OCI-LY7 (cell line): ENCODE results near the gene SNTB2. TPM values are rescaled to one million over a fixed set of nuclear protein-coding genes. Genes with fewer than 3 reads are reported as not detected.
A peak's percentile ranks its signal among the peaks of the same experiment; 100 is the strongest.

Source experiments
- BruUV-seq: library from RNA; stranded (reverse); fragments of 400-500 nt; replicated peaks from 2 replicates; lab custom pipeline; 2021; lab: Mats Ljungman, UMichigan
- CTCF ChIA-PET: fragments of 300-600 bp; sonication (Branson Sonifier 250); formaldehyde crosslinking; loops from one replicate; lab custom pipeline; 2022; ENCODE audit warnings: antibody characterized with exemption; ENCODE audit not compliant: unreplicated experiment; lab: Charles Lee
- POLR2A ChIA-PET: fragments of 300-600 bp; sonication (Branson Sonifier 250); formaldehyde crosslinking; loops from one replicate; lab custom pipeline; 2022; ENCODE audit warnings: antibody characterized with exemption; lab: Charles Lee
- DNase-seq: peaks from one replicate; pipeline ENCODE4 v3.0.0-alpha.2; 2015; ENCODE audit warnings: low spot score
- H2AFZ ChIP-seq: fragments of 200-600 bp; sonication (generic), shearing (Covaris generic); 2 replicates; pipeline ENCODE4 v1.6.1; 2014; ENCODE audit warnings: mild to moderate bottlenecking, antibody characterized with exemption, low read length, moderate library complexity
- H3K27ac ChIP-seq: fragments of 200-600 bp; sonication (generic); 2 replicates; pipeline ENCODE4 v1.5.1; 2014; ENCODE audit warnings: mixed run types, low read depth, mild to moderate bottlenecking, moderate library complexity, low read length, inconsistent platforms; ENCODE audit not compliant: poor library complexity, severe bottlenecking
- H3K36me3 ChIP-seq: fragments of 200-600 bp; sonication (generic); 2 replicates; pipeline ENCODE4 v1.6.1; 2014; ENCODE audit warnings: mild to moderate bottlenecking, antibody characterized with exemption, low read length, moderate library complexity, mixed read lengths; ENCODE audit not compliant: insufficient read depth
- H3K4me1 ChIP-seq: fragments of 200-600 bp; sonication (generic); 2 replicates; pipeline ENCODE4 v1.5.1; 2014; ENCODE audit warnings: mild to moderate bottlenecking, low read length; ENCODE audit not compliant: insufficient read depth, poor library complexity, severe bottlenecking
- H3K4me2 ChIP-seq: fragments of 200-600 bp; sonication (generic); 2 replicates; pipeline ENCODE4 v1.6.1; 2014; ENCODE audit warnings: mild to moderate bottlenecking, low read length
- H3K4me3 ChIP-seq: fragments of 200-600 bp; sonication (generic); 2 replicates; pipeline ENCODE4 v1.5.1; 2014; ENCODE audit warnings: mild to moderate bottlenecking, low read depth, low read length; ENCODE audit not compliant: poor library complexity, severe bottlenecking
- H3K79me2 ChIP-seq: fragments of 200-600 bp; sonication (generic); 2 replicates; pipeline ENCODE4 v1.6.1; 2016; ENCODE audit warnings: low read depth, mild to moderate bottlenecking, low read length, moderate library complexity, mixed read lengths; ENCODE audit not compliant: insufficient read depth
- H3K9me2 ChIP-seq: fragments of 200-600 bp; sonication (generic); 2 replicates; pipeline ENCODE4 v1.6.1; 2016; ENCODE audit warnings: mild to moderate bottlenecking, low read length, mixed read lengths; ENCODE audit not compliant: insufficient read depth
- H3K9me3 ChIP-seq: fragments of 200-600 bp; sonication (generic); 2 replicates; pipeline ENCODE4 v1.6.1; 2014; ENCODE audit warnings: mild to moderate bottlenecking, mixed run types, low read length, mixed read lengths
- H4K20me1 ChIP-seq: fragments of 200-600 bp; sonication (generic); 2 replicates; pipeline ENCODE4 v1.6.1; 2014; ENCODE audit warnings: mild to moderate bottlenecking, antibody characterized with exemption, low read length, moderate library complexity, mixed read lengths; ENCODE audit not compliant: insufficient read depth
- EZH2phosphoT487 ChIP-seq: fragments of 200-600 bp; sonication (generic); IDR thresholded peaks from 2 replicates; pipeline ENCODE4 v1.6.1; 2018; ENCODE audit warnings: low read depth, borderline replicate concordance, mild to moderate bottlenecking, mixed run types, antibody characterized with exemption, low read length, moderate library complexity, mixed read lengths
- intact Hi-C: fragments of 100-400 bp; cut with micrococcal nuclease; formaldehyde crosslinking; loops from one replicate; pipeline ENCODE4 v1.10.0; 2022; ENCODE audit not compliant: unreplicated experiment
- total RNA-seq, 2 experiments: library from RNA; depleted of rRNA in 1 of 2; stranded (reverse); fragments of >200 nt in 1 of 2; shearing (Covaris generic) in 1 of 2; gene quantifications; 2 replicates each; pipeline ENCODE4 v1.2.3, GENCODE V29; 2014 to 2022
- TF ChIP-seq, protein P1 (sequence below): fragments of 200-600 bp; sonication (generic); conservative IDR thresholded peaks from 2 replicates; pipeline ENCODE4 v1.5.1; 2014; ENCODE audit warnings: mild to moderate bottlenecking, antibody characterized with exemption, low read length, moderate library complexity, mixed read lengths

SNTB2 gene
- total RNA-seq, 2 experiments from 2014 or later: 21.2 to 34.1 TPM

DNA sequence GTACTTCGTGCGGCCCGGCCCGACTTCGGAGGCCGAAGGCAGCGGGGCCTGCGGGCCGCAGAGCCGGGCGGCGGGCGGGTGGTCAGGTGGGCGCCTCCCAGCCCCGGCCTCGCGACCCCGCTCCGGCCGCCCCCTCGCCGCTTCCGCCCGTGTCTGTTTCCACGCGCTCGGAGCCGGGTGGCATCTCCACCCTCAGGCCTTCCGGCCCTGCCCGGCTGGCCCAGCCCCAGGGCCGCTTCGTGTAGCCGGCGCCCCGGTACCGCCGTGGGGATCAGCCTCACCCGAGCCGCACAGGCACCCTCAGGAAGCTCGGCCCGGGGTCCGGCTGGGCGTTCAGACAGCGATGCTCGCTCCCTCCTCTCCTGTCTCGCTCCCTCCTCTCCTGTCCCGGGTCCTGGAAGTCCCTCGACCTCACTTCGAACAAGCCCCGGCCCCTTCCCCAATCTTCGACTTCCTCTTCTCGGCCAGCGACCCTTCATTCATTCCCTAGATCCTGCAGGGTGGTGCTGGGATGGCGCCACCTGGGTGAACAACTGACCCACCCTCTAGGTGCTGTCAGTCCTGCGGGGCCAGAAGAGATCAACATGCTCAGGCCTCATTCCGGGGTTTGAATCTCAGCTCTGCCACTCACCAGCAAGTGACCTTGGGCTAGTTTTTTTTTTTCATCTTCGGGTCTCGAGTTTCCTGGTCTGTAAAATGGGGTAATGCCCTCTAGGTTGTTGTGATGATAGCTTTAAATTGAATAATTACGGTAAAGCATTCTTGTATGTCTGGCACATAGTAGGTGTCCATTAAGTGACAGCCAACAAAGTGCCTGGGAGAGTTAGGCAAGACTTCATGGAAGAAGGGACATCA, 124.8 kb downstream of the SNTB2 start:
- H2AFZ ChIP-seq: peak overlapping the region; percentile 58; the same call in 1 of the 2 replicates
- H3K4me3 ChIP-seq: peak overlapping the region; percentile 78
- no peaks in the 10 kb centered on the region for H4K20me1 ChIP-seq
- H3K79me2 ChIP-seq: peaks cover 31% of the 10 kb centered on the region
- TSS peak; percentile 67 for BruUV-seq
- no peaks in the 10 kb centered on the region for H3K9me2 ChIP-seq
- peaks cover 38% of the 10 kb centered on the region for H3K36me3 ChIP-seq
- POLR2A ChIA-PET: interaction anchor here (1.0 kb wide), 1 partner anchor 443 kb away, joined by 3 read pairs; the partner anchor contains the start of gene NOB1
- no peaks in the 10 kb centered on the region for H3K9me3 ChIP-seq
- no peak for TF ChIP-seq EZH2phosphoT487
- TF ChIP-seq, protein P1, sequence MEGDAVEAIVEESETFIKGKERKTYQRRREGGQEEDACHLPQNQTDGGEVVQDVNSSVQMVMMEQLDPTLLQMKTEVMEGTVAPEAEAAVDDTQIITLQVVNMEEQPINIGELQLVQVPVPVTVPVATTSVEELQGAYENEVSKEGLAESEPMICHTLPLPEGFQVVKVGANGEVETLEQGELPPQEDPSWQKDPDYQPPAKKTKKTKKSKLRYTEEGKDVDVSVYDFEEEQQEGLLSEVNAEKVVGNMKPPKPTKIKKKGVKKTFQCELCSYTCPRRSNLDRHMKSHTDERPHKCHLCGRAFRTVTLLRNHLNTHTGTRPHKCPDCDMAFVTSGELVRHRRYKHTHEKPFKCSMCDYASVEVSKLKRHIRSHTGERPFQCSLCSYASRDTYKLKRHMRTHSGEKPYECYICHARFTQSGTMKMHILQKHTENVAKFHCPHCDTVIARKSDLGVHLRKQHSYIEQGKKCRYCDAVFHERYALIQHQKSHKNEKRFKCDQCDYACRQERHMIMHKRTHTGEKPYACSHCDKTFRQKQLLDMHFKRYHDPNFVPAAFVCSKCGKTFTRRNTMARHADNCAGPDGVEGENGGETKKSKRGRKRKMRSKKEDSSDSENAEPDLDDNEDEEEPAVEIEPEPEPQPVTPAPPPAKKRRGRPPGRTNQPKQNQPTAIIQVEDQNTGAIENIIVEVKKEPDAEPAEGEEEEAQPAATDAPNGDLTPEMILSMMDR: peak; percentile 66
- peak overlapping the region; percentile 72 for H3K4me2 ChIP-seq
- peak; percentile 67 for DNase-seq
- H3K27ac ChIP-seq: peak overlapping the region; percentile 56
- H3K4me1 ChIP-seq: peaks cover 12% of the 10 kb centered on the region
- CTCF ChIA-PET: no interaction called here
- intact Hi-C loops: loop anchor here (1.0 kb wide), 2 partner anchors 19 to 28 kb away; partner anchors contain the start of genes COG8, NIP7 and PDF

DNA sequence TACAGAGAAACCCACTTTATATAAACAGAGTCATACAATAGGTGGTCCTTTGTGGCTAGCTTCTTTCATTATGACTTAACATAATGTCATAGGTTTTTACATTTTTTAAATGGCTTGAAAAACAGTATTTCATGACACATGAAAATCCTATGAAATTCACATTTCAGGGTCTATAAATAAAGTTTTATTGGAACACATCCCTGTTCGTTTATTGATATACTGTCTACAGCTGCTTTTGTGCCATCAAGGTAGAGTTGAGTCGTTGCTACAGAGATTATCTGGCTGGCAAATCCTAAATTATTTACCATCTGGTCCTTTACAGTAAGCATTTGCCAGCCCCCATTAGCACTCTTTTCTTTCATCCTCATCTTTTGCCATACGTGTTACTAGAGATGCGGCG, 126.5 kb downstream of the SNTB2 start:
- Histone ChIP-seq H3K36me3 (peaks cover 48% of the 10 kb centered on the region), H3K4me3 (no peak overlapping the region), H2AFZ (no peak overlapping the region), H3K79me2 (peaks cover 31% of the 10 kb centered on the region), H3K9me3 (no peaks in the 10 kb centered on the region), H3K4me1 (peaks cover 12% of the 10 kb centered on the region), H3K4me2 (no peak overlapping the region), H3K9me2 (no peaks in the 10 kb centered on the region), H4K20me1 (no peaks in the 10 kb centered on the region), H3K27ac (no peak overlapping the region)
- POLR2A ChIA-PET: interaction anchor here (1.0 kb wide), 1 partner anchor 181 kb away, joined by 3 read pairs; no protein-coding TSS in a partner anchor
- no peak for DNase-seq
- CTCF ChIA-PET: no interaction called here
- TF ChIP-seq, protein P1: no peak
- no peak for TF ChIP-seq EZH2phosphoT487
- intact Hi-C loops: no loop called here
- BruUV-seq: no TSS peak
